ENCODE results near the gene GLCE.

DNA sequence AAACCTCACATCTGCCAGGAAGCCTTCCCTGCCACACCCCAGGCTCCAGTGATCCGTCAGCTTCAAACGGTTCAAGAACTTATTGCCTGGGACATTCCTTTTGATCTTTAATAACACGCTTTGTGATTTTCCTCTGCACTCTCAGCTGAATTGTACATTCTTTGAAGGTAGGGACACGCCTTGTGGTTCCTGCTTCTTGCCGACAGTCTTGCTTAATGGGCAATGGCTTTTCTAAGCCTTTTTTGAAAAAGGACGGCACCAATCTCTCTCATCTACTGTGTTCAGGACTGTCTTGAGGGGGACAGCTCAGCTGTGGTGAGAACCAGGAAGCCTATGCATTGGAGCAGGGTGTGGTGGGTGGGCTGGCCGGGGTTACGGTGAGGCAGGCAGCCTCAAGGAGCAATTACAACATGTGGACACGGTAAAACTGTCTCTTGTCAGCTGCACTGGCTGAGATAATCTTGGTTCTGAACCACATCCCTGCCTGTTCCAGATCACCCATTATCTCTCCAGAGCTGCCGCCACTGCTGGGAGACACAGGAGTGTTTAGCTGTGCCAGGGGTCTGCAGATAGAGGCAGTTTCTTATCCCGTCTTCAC lies 46.0 kb upstream of the GLCE start:
- TF ChIP-seq, protein P1, sequence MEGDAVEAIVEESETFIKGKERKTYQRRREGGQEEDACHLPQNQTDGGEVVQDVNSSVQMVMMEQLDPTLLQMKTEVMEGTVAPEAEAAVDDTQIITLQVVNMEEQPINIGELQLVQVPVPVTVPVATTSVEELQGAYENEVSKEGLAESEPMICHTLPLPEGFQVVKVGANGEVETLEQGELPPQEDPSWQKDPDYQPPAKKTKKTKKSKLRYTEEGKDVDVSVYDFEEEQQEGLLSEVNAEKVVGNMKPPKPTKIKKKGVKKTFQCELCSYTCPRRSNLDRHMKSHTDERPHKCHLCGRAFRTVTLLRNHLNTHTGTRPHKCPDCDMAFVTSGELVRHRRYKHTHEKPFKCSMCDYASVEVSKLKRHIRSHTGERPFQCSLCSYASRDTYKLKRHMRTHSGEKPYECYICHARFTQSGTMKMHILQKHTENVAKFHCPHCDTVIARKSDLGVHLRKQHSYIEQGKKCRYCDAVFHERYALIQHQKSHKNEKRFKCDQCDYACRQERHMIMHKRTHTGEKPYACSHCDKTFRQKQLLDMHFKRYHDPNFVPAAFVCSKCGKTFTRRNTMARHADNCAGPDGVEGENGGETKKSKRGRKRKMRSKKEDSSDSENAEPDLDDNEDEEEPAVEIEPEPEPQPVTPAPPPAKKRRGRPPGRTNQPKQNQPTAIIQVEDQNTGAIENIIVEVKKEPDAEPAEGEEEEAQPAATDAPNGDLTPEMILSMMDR (IDR thresholded peaks at IDR 0.05), result no peak
- TF ChIP-seq POLR2A (IDR thresholded peaks at IDR 0.05), result no peak

All from esophagus squamous epithelium (tissue), 4 donors.